ENCODE results near the gene CCDC92. TPM values are rescaled to one million over a fixed set of nuclear protein-coding genes. Genes with fewer than 3 reads are reported as not detected.

CCDC92 gene
- total and polyA plus RNA-seq, 2 donors (not counting 3 experiments of a cell fraction or from before 2014, with no cell fraction given), result 41.2 to 41.6 TPM

- Histone ChIP-seq H3K4me3 (replicated peaks in 1 of 3; ENCODE audit: insufficient read depth in 1 of 3, low read depth in 1 of 3, low read length in 3 of 3) (no peak overlapping the region), H3K9me3 (replicated peaks; ENCODE audit: control insufficient read depth, insufficient read depth, low read length) (no peaks in the 10 kb centered on the region), H4K20me1 (replicated peaks; ENCODE audit: control insufficient read depth, extremely low read depth, insufficient read depth, low read length) (no peaks in the 10 kb centered on the region), H3K27me3 (ENCODE audit: control insufficient read depth in 2 of 2, insufficient read depth in 2 of 2, low read length in 2 of 2) (peaks cover 2 to 3% of the 10 kb centered on the region in 2 experiments), H3K27ac (ENCODE audit: insufficient read depth, low read depth, low read length) (no peak overlapping the region), H2AFZ (ENCODE audit: low read depth, low read length) (no peak overlapping the region), H3K79me2 (ENCODE audit: control insufficient read depth, insufficient read depth, low read length) (no peaks in the 10 kb centered on the region), H3K9ac (replicated peaks; ENCODE audit: extremely low read depth, insufficient read depth, low read length) (no peak overlapping the region), H3K4me1 (ENCODE audit: control insufficient read depth, extremely low read depth, insufficient read depth, low read length) (no peaks in the 10 kb centered on the region), H3K9me1 (replicated peaks; ENCODE audit: control insufficient read depth, extremely low read depth, insufficient read depth, low read length) (no peaks in the 10 kb centered on the region), H3K4me2 (ENCODE audit: insufficient read depth, low read length) (no peak overlapping the region), H3K36me3 (ENCODE audit: control insufficient read depth in 2 of 2, extremely low read depth in 1 of 2, insufficient read depth in 2 of 2, low read length in 2 of 2) (no peaks in the 10 kb centered on the region)
- BruUV-seq (replicated peaks), result no TSS peak
- FAIRE-seq (no peak), DNase-seq (ENCODE audit: low read depth, low spot score) (no peak)
- CTCF ChIA-PET, result interaction anchor here (1.6 kb wide), 1 partner anchor 13 kb away, joined by 4 read pairs; no protein-coding TSS in a partner anchor
- POLR2A ChIA-PET, result no interaction called here
- no peak for TF ChIP-seq MYC (IDR thresholded peaks at IDR 0.05; ENCODE audit: low read depth, low read length)
- no peak for TF ChIP-seq JUN (IDR thresholded peaks at IDR 0.05; ENCODE audit: borderline replicate concordance, insufficient read depth, insufficient read length, low read depth)
- intact Hi-C loops (cut with micrococcal nuclease), result no loop called here
- dilution Hi-C loops (cut with MboI; ENCODE audit: extremely low pct_ligation_motif_present, low sequenced_read_pairs), result no loop called here
Measured at GRCh38 chr12:123892853-123893252, 79.8 kb downstream of the CCDC92 start.

GRCh38 chr12:123892180-123892559, 80.5 kb downstream of the CCDC92 start:
- no peak overlapping the region for H3K27ac ChIP-seq (ENCODE audit: insufficient read depth, low read depth, low read length)
- H3K9ac ChIP-seq (replicated peaks; ENCODE audit: extremely low read depth, insufficient read depth, low read length), result no peak overlapping the region
- H3K36me3 ChIP-seq (ENCODE audit: control insufficient read depth in 2 of 2, extremely low read depth in 1 of 2, insufficient read depth in 2 of 2, low read length in 2 of 2), result no peaks in the 10 kb centered on the region
- intact Hi-C loops (cut with micrococcal nuclease), result no loop called here
- H2AFZ ChIP-seq (ENCODE audit: low read depth, low read length), result no peak overlapping the region
- H4K20me1 ChIP-seq (replicated peaks; ENCODE audit: control insufficient read depth, extremely low read depth, insufficient read depth, low read length), result no peaks in the 10 kb centered on the region
- DNase-seq (ENCODE audit: low read depth, low spot score) (no peak), FAIRE-seq (no peak)
- H3K4me3 ChIP-seq (replicated peaks in 1 of 3; ENCODE audit: insufficient read depth in 1 of 3, low read depth in 1 of 3, low read length in 3 of 3), result no peak overlapping the region
- no peak overlapping the region for H3K4me2 ChIP-seq (ENCODE audit: insufficient read depth, low read length)
- dilution Hi-C loops (cut with MboI; ENCODE audit: extremely low pct_ligation_motif_present, low sequenced_read_pairs), result no loop called here
- H3K9me1 ChIP-seq (replicated peaks; ENCODE audit: control insufficient read depth, extremely low read depth, insufficient read depth, low read length), result no peaks in the 10 kb centered on the region
- H3K79me2 ChIP-seq (ENCODE audit: control insufficient read depth, insufficient read depth, low read length), result no peaks in the 10 kb centered on the region
- no peaks in the 10 kb centered on the region for H3K9me3 ChIP-seq (replicated peaks; ENCODE audit: control insufficient read depth, insufficient read depth, low read length)
- no peak for TF ChIP-seq POLR2AphosphoS5 (IDR thresholded peaks at IDR 0.05; ENCODE audit: insufficient read depth, low read depth, low read length)
- TF ChIP-seq MYC (IDR thresholded peaks at IDR 0.05; ENCODE audit: low read depth, low read length), result no peak
- TF ChIP-seq GATA2 (IDR thresholded peaks at IDR 0.05; ENCODE audit: insufficient read depth, insufficient read length, low read depth, low read length), result no peak
- no peak for TF ChIP-seq POLR2A (IDR thresholded peaks at IDR 0.05; ENCODE audit: low read depth, low read length)
- no peak for TF ChIP-seq FOS (IDR thresholded peaks at IDR 0.05; ENCODE audit: borderline replicate concordance, insufficient read depth, low read length)
- TF ChIP-seq MAX (IDR thresholded peaks at IDR 0.05; ENCODE audit: insufficient read depth, insufficient read length), result no peak
- no peak for TF ChIP-seq EZH2 (IDR thresholded peaks at IDR 0.05; ENCODE audit: borderline replicate concordance, low read depth, low read length, severe bottlenecking)
- TF ChIP-seq CTCF (IDR thresholded peaks at IDR 0.05; ENCODE audit: extremely low read depth in 1 of 2, insufficient read depth in 1 of 2, low read depth in 1 of 2, low read length in 2 of 2), result no peak
- no peak for TF ChIP-seq JUN (IDR thresholded peaks at IDR 0.05; ENCODE audit: borderline replicate concordance, insufficient read depth, insufficient read length, low read depth)
- ChIA-PET POLR2A (no interaction called here), CTCF (interaction anchor here (1.6 kb wide), 1 partner anchor 14 kb away, joined by 4 read pairs; no protein-coding TSS in a partner anchor)
- no TSS peak for BruUV-seq (replicated peaks)
- H3K4me1 ChIP-seq (ENCODE audit: control insufficient read depth, extremely low read depth, insufficient read depth, low read length), result no peaks in the 10 kb centered on the region
- peaks cover 2 to 3% of the 10 kb centered on the region in 2 experiments for H3K27me3 ChIP-seq (ENCODE audit: control insufficient read depth in 2 of 2, insufficient read depth in 2 of 2, low read length in 2 of 2)
